NOMO-1 treated with dmso at 0.1 percent for 144 hours (cell line): Measurements from ENCODE around the gene MRFAP1L1.

Experiments used
- DNase-seq: peaks from one replicate; lab custom pipeline; 2025; ENCODE audit not compliant: unreplicated experiment; lab: John Stamatoyannopoulos, UW

MRFAP1L1 gene

GRCh38 chr4:6663596-6664393 lies 45.9 kb downstream of the MRFAP1L1 start:
- DNase-seq: no peak

- no peak for DNase-seq
Observed at GRCh38 chr4:6662591-6662990, 47.1 kb downstream of the MRFAP1L1 start.

- no peak for DNase-seq
Observed at GRCh38 chr4:6660430-6660829, 49.2 kb downstream of the MRFAP1L1 start.

GRCh38 chr4:6659897-6660296 lies 49.8 kb downstream of the MRFAP1L1 start:
- no peak for DNase-seq

- no peak for DNase-seq
Observed at GRCh38 chr4:6658597-6659075, 51.0 kb downstream of the MRFAP1L1 start.

- DNase-seq: no peak
Observed at GRCh38 chr4:6658209-6658595, 51.5 kb downstream of the MRFAP1L1 start.
